ENCODE results near the gene CSRNP2. TPM values are rescaled to one million over a fixed set of nuclear protein-coding genes. Genes with fewer than 3 reads are reported as not detected.
A peak's percentile ranks its signal among the peaks of the same experiment; 100 is the strongest.

The CSRNP2 gene
- total RNA-seq, 2 experiments from 2014 or later, result 11.7 to 30.1 TPM

DNA sequence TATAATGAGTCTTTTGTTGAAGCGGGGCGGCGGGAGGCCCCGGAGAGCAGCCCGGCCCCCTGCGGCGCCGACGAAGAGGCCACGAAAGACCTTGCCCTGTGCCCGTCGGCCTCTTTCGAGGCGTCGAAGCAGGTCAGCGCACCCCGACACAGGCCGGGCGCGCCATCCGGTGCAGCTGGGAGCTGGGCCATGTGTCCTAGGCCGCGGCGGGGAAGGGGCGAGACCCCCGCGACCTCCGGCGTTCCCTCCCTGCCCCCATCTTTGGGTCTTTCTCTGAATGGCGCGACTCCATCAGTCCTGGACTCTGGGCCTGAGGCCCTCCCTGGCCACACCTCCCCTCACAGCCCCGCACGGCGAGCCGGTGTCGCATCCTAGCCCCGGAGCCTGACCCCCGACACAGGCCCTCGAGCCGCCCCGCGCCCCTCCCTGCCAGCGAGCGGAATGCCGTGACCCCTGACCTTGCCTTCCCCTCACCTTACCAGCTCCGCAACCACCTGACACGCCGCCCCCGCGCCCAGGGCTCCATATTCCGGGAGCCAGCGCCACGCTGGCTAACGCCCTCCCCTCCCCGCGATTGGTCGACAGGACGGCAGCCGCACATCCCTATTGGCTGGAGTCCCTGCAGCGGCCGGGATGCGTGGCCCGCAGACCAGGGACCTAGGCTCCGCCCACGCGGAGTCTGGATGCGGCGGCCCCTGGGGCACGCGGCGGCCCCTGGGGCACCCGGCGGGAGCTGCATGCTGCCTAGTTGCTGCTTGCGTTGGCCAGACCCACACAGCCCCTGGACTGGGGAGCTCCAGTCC, 57.4 kb downstream of the CSRNP2 start, which contains the start of gene SLC11A2:
Gene SLC11A2, minus strand, starts transcription at position 549 of the 803 bp plus-strand sequence. CDS start 15,656 bp downstream, outside the sequence.
- POLR2A ChIA-PET, result interaction anchor here (0.6 to 1.8 kb wide), 12 partner anchors 9 to 261 kb away, joined by 3 to 8 read pairs (median 4); no protein-coding TSS in a partner anchor
- Histone ChIP-seq H3K4me3 (ENCODE audit: low read depth, low read length, poor library complexity, severe bottlenecking) (peak within 1 kb of the TSS; percentile 90), H3K4me1 (ENCODE audit: insufficient read depth, low read length, poor library complexity, severe bottlenecking) (peaks cover 40% of the 10 kb centered on the region), H3K9me3 (ENCODE audit: low read length) (no peaks in the 10 kb centered on the region), H3K36me3 (ENCODE audit: insufficient read depth, low read length) (peaks cover 4% of the 10 kb centered on the region; the same call in 1 of the 2 replicates), H3K79me2 (ENCODE audit: insufficient read depth, low read depth, low read length) (peaks cover 47% of the 10 kb centered on the region), H3K4me2 (ENCODE audit: low read length) (peak within 1 kb of the TSS; percentile 94), H4K20me1 (ENCODE audit: insufficient read depth, low read length) (0 out of 2 replicates have a peak, but pooled peaks cover 10% of the 10 kb centered on the region), H2AFZ (ENCODE audit: low read length) (peak within 1 kb of the TSS; percentile 79), H3K27ac (ENCODE audit: low read depth, low read length, poor library complexity, severe bottlenecking) (peak within 1 kb of the TSS; percentile 33), H3K9me2 (ENCODE audit: insufficient read depth, low read length) (no peaks in the 10 kb centered on the region)
- no TSS peak for BruUV-seq (replicated peaks)
- intact Hi-C loops (cut with micrococcal nuclease; ENCODE audit: unreplicated experiment), result loop anchor here (2.0 to 5.0 kb wide), 3 partner anchors 101 to 261 kb away; partner anchors contain the start of genes ATF1 and DAZAP2
- CTCF ChIA-PET (ENCODE audit: unreplicated experiment), result interaction anchor here (1.4 kb wide), 1 partner anchor 192 kb away, joined by 4 read pairs; the partner anchor contains the start of gene POU6F1
- DNase-seq (ENCODE audit: low spot score), result peak; percentile 94
- TF ChIP-seq EZH2phosphoT487 (IDR thresholded peaks at IDR 0.05; ENCODE audit: borderline replicate concordance, low read depth, low read length), result no peak
- TF ChIP-seq, protein P1, sequence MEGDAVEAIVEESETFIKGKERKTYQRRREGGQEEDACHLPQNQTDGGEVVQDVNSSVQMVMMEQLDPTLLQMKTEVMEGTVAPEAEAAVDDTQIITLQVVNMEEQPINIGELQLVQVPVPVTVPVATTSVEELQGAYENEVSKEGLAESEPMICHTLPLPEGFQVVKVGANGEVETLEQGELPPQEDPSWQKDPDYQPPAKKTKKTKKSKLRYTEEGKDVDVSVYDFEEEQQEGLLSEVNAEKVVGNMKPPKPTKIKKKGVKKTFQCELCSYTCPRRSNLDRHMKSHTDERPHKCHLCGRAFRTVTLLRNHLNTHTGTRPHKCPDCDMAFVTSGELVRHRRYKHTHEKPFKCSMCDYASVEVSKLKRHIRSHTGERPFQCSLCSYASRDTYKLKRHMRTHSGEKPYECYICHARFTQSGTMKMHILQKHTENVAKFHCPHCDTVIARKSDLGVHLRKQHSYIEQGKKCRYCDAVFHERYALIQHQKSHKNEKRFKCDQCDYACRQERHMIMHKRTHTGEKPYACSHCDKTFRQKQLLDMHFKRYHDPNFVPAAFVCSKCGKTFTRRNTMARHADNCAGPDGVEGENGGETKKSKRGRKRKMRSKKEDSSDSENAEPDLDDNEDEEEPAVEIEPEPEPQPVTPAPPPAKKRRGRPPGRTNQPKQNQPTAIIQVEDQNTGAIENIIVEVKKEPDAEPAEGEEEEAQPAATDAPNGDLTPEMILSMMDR (conservative IDR thresholded peaks at IDR 0.05; ENCODE audit: low read length), result no peak

DNA sequence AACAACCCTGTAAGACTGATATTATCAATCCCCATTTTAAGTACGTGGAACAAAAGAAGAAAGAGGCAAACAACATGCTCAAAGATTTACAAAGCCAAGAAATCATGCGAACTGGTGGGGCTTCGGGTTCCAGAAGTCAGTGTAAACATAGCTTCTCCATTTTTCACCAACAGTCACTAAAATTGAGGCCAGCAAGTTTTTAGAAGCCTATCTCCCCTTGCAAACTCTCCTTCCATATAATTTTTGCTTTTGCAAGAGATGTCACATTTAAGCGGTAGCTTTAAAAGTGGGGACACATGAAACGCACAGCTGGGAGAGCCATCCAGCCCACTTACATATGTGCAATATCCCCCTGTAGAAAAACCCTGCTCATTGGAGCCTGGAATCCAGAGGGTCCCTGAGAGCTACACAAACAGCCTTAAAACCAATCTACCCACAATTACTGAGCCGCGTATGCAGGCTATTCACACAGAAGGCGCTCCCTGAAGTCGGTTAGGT, 58.0 kb downstream of the CSRNP2 start:
- H3K36me3 ChIP-seq (ENCODE audit: insufficient read depth, low read length), result peaks cover 6% of the 10 kb centered on the region; the same call in 1 of the 2 replicates
- peaks cover 53% of the 10 kb centered on the region for H3K79me2 ChIP-seq (ENCODE audit: insufficient read depth, low read depth, low read length)
- DNase-seq (ENCODE audit: low spot score), result no peak
- H3K27ac ChIP-seq (ENCODE audit: low read depth, low read length, poor library complexity, severe bottlenecking), result peak overlapping the region; percentile 33
- H2AFZ ChIP-seq (ENCODE audit: low read length), result peak overlapping the region; percentile 79
- TF ChIP-seq, protein P1 (conservative IDR thresholded peaks at IDR 0.05; ENCODE audit: low read length), result no peak
- TF ChIP-seq EZH2phosphoT487 (IDR thresholded peaks at IDR 0.05; ENCODE audit: borderline replicate concordance, low read depth, low read length), result no peak
- BruUV-seq (replicated peaks), result no TSS peak
- peak overlapping the region; percentile 94 for H3K4me2 ChIP-seq (ENCODE audit: low read length)
- intact Hi-C loops (cut with micrococcal nuclease; ENCODE audit: unreplicated experiment), result loop anchor here (5.0 kb wide), 1 partner anchor 212 kb away; the partner anchor contains the start of gene DAZAP2
- H3K4me1 ChIP-seq (ENCODE audit: insufficient read depth, low read length, poor library complexity, severe bottlenecking), result peaks cover 40% of the 10 kb centered on the region
- H3K9me2 ChIP-seq (ENCODE audit: insufficient read depth, low read length), result no peaks in the 10 kb centered on the region
- POLR2A ChIA-PET, result interaction anchor here (0.6 to 1.8 kb wide), 7 partner anchors 10 to 205 kb away, joined by 3 to 8 read pairs (median 4); no protein-coding TSS in a partner anchor
- H3K4me3 ChIP-seq (ENCODE audit: low read depth, low read length, poor library complexity, severe bottlenecking), result peak overlapping the region; percentile 90
- 0 out of 2 replicates have a peak, but pooled peaks cover 10% of the 10 kb centered on the region for H4K20me1 ChIP-seq (ENCODE audit: insufficient read depth, low read length)
- H3K9me3 ChIP-seq (ENCODE audit: low read length), result no peaks in the 10 kb centered on the region
- CTCF ChIA-PET (ENCODE audit: unreplicated experiment), result interaction anchor here (1.4 kb wide), 1 partner anchor 193 kb away, joined by 4 read pairs; the partner anchor contains the start of gene POU6F1

All from OCI-LY7 (cell line).